Measurements from ENCODE around the gene CRB2. TPM values are rescaled to one million over a fixed set of nuclear protein-coding genes. Genes with fewer than 3 reads are reported as not detected.

Gene CRB2
- total and polyA plus RNA-seq, 2 of the 13 experiments (the other 11 are each of a cell fraction or from before 2014, with no cell fraction given): 0.01 to 0.29 TPM

DNA sequence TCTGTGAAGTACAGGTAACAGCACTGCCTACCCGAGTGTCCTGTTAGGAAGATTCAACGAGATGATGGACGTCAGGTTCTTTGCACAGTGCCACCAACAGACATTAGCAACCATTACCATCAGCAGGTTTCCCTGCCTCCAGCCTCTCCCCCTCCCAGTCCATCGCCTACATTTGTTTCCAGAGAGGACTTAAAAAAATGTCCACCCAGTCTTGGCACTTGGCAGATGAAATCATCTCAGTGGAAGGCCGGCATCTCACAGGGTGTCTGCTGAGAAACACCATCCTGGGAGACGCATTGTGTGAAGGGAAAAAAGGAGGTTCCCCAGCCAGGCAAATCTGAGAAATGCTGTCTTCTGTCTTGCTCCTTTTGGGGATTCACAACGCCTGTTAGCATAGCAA lies 58.2 kb downstream of the CRB2 start (continued):
- TF ChIP-seq KLF12 (CRISPR knock-in tag; IDR thresholded peaks at IDR 0.05; ENCODE audit: borderline replicate concordance) (no peak), CCAR2 (optimal IDR thresholded peaks at IDR 0.05; ENCODE audit: low read depth, low read length) (no peak), NCOR1 (IDR thresholded peaks at IDR 0.05; ENCODE audit: borderline replicate concordance, low read length) (no peak), EED (CRISPR knock-in tag; IDR thresholded peaks at IDR 0.05) (no peak)

DNA sequence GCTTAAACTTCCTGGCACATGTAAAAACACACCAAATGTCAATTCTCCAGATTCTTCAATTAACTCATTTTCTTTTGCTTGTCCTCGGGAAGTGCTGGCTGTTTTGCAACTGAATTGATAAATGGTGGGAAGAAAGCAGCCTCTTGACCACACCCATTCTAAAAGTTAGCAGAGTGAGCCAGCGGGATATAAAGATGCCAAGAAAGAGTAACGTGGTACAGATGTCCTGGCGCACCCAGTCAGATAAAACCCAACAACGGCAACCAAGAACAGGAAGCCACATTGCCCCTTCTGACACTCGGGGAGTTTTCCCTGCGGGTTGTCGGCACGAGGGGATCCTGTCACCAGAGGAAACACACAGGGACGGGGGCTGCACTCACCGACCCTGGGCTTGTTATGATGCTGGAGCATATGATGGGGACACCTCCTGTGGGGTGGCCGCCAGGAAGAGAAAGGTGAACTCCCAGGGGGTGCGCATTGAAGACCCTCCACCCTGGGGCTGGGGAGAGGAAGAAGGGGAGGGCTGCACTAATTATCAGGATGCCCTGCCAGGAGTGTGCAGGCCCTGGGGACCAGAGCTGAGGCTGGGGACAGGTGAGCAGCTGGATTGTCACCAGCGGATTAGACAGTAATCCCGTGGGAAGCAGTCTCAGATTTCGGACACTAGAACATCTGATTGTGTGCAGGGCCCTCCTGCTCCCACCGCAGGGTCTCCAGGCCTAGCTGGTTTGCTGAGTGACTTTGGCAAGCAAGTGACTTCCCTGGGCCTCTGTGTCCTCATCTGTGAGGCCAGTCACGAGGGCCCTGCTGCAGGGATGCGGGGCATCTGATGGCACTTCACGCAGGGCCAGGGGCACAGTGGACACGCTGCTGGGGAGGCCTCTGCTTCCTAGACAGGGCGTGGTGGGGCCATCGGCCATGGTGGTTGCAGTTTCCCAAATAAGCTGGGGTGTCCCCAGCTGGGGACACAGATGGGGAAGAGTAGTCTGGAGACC lies 59.2 kb downstream of the CRB2 start:
- Histone ChIP-seq H3K79me2 (ENCODE audit: insufficient read depth, low read length) (no peaks in the 10 kb centered on the region), H3K9ac (ENCODE audit: insufficient read depth, low read depth, low read length) (no peak overlapping the region), H3K27me3 (ENCODE audit: control insufficient read depth in 1 of 2, insufficient read depth in 2 of 2, low read length in 2 of 2) (no peaks in the 10 kb centered on the region), H2AFZ (ENCODE audit: low read length) (no peak overlapping the region), H3K27ac (ENCODE audit: extremely low read length, insufficient read depth, low read length) (no peak overlapping the region), H3K4me2 (ENCODE audit: low read depth, low read length) (no peak overlapping the region), H3K9me3 (ENCODE audit: low read length) (no peaks in the 10 kb centered on the region), H4K20me1 (ENCODE audit: insufficient read depth, low read length) (no peaks in the 10 kb centered on the region), H3K4me1 (ENCODE audit: insufficient read depth, low read length) (no peaks in the 10 kb centered on the region), H3K4me3 (replicated peaks in 1 of 3; ENCODE audit: insufficient read depth in 1 of 3, low read depth in 2 of 3, low read length in 3 of 3) (no peak overlapping the region), H3K36me3 (replicated peaks in 1 of 2; ENCODE audit: control insufficient read depth in 1 of 2, insufficient read depth in 2 of 2, low read length in 2 of 2) (peaks cover 4 to 12% of the 10 kb centered on the region in 2 experiments)
- CTCF ChIA-PET (ENCODE audit: low intra/inter-chr PET ratio, low total read pairs): no interaction called here
- WGBS (ENCODE audit: low lambda C conversion rate): 96% methylated on average over 14 of the region's 23 CpGs
- TF ChIP-seq HMGXB3 (CRISPR knock-in tag; IDR thresholded peaks at IDR 0.05; ENCODE audit: borderline replicate concordance) (no peak), HNRNPK (IDR thresholded peaks at IDR 0.05; ENCODE audit: low read depth, low read length, poor library complexity, severe bottlenecking) (no peak), AGO2 (optimal IDR thresholded peaks at IDR 0.05; ENCODE audit: low read depth, low read length) (peak; percentile 23)
- TF ChIP-seq, protein P1, sequence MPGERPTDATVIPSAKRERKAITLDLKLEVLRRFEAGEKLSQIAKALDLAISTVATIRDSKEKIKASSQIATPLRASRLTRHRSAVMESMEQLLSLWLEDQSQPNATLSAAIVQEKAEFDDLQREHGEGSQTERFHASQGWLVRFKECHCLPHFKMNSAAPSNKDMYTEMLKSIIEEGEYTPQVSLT (CRISPR knock-in tag; IDR thresholded peaks at IDR 0.05; ENCODE audit: borderline replicate concordance, low read depth): no peak
- DNase-seq (ENCODE audit: low spot score): no peak
- FAIRE-seq: no peak
- no peak for ATAC-seq
- intact Hi-C loops (cut with micrococcal nuclease; ENCODE audit: unreplicated experiment) (no loop called here), in situ Hi-C loops (cut with HindIII; ENCODE audit: extremely low pct_ligation_motif_present, low pct_unique_long_range_greater_than_20kb) (loop anchor here (25.0 kb wide), 1 partner anchor 622 kb away; no protein-coding TSS in a partner anchor)
- no TSS peak for BruUV-seq (replicated peaks)
- POLR2A ChIA-PET: no interaction called here
